Gastrocnemius medialis (tissue), 4 donors: ENCODE data around the gene PPIP5K2.

Source experiments
- POLR2A ChIP-seq, 2 donors: fragments of 450-650 bp; IDR thresholded peaks; one replicate each; pipeline ENCODE4 v1.6.1; 2017; ENCODE audit warnings: antibody characterized with exemption in 2 of 2, mild to moderate bottlenecking in 2 of 2, moderate library complexity in 2 of 2
- TF ChIP-seq, protein P1 (sequence below), 5 experiments: fragments of 450-650 bp in 3 of 5; fragments of 200-600 bp in 2 of 5; sonication (generic) in 2 of 5; IDR thresholded peaks in 4 of 5; conservative IDR thresholded peaks in 1 of 5; 1 replicate in 4 of 5; 2 replicates in 1 of 5; pipeline ENCODE4 v1.5.1; 2016 to 2019; ENCODE audit warnings: antibody characterized with exemption in 5 of 5, mild to moderate bottlenecking in 3 of 5, moderate library complexity in 3 of 5

- TF ChIP-seq, protein P1, sequence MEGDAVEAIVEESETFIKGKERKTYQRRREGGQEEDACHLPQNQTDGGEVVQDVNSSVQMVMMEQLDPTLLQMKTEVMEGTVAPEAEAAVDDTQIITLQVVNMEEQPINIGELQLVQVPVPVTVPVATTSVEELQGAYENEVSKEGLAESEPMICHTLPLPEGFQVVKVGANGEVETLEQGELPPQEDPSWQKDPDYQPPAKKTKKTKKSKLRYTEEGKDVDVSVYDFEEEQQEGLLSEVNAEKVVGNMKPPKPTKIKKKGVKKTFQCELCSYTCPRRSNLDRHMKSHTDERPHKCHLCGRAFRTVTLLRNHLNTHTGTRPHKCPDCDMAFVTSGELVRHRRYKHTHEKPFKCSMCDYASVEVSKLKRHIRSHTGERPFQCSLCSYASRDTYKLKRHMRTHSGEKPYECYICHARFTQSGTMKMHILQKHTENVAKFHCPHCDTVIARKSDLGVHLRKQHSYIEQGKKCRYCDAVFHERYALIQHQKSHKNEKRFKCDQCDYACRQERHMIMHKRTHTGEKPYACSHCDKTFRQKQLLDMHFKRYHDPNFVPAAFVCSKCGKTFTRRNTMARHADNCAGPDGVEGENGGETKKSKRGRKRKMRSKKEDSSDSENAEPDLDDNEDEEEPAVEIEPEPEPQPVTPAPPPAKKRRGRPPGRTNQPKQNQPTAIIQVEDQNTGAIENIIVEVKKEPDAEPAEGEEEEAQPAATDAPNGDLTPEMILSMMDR (IDR thresholded peaks at IDR 0.05 in 4 of 5, conservative IDR thresholded peaks at IDR 0.05 in 1 of 5) = no peak
- TF ChIP-seq POLR2A (IDR thresholded peaks at IDR 0.05) = no peak
These were observed 2.1 kb downstream of the PPIP5K2 start for GRCh38 chr5:103122242-103122641.
